GM12891 (cell line): ENCODE data around the gene PGPEP1.

Experiments used
- POLR2A ChIP-seq: IDR thresholded peaks from 2 replicates; pipeline ENCODE4 v1.6.1; 2011; ENCODE audit warnings: low read depth, low read length, control low read depth
- POLR2AphosphoS5 ChIP-seq: IDR thresholded peaks from 2 replicates; pipeline ENCODE4 v1.6.1; 2011; ENCODE audit warnings: low read depth, low read length, control low read depth
- POU2F2 ChIP-seq: IDR thresholded peaks from 2 replicates; pipeline ENCODE4 v1.6.1; 2011; ENCODE audit warnings: low read depth, mild to moderate bottlenecking, control low read depth, low read length, moderate library complexity
- SPI1 ChIP-seq: IDR thresholded peaks from 2 replicates; pipeline ENCODE4 v1.6.1; 2011; ENCODE audit warnings: low read depth, low read length, control low read depth
- TAF1 ChIP-seq: IDR thresholded peaks from 2 replicates; pipeline ENCODE4 v1.6.1; 2011; ENCODE audit warnings: low read depth, low read length, control low read depth

- no peak for TF ChIP-seq POLR2AphosphoS5
- TF ChIP-seq POLR2A = no peak
- no peak for TF ChIP-seq TAF1
- no peak for TF ChIP-seq SPI1
- no peak for TF ChIP-seq POU2F2
Observed at GRCh38 chr19:18380843-18381242, 40.4 kb downstream of the PGPEP1 start.
